ENCODE results near the gene LRP5.
A peak's percentile ranks its signal among the peaks of the same experiment; 100 is the strongest.
"Not testable (repeated sequence)": the region's sequence is repeated elsewhere in the genome, so short reads cannot be mapped to it uniquely, and the experiment has no call there.

LRP5 gene

DNA sequence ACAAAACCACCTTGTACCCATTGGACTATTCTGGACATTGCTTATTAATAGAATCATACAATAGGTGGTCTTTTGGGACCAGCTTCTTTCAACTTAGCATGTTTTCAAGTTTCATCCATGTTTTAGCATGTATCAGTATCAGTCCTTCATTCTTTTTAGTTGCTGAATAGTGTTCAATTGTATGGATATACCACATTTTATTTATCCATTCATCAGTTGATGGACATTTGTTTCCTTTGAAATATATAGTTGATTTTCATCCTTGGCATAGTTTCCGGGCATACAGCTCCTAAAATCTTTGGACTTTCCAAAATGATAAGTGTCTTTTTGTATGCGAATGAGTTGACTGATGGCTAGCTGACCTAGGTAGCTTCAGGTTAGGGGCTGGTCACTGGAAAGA, 160.4 kb downstream of the LRP5 start:
- H3K9me3 ChIP-seq (ENCODE audit: control insufficient read depth, low read length), result no peaks in the 10 kb centered on the region
- H3K9ac ChIP-seq (ENCODE audit: low read length), result no peak overlapping the region
- DNase-seq (ENCODE audit: low read depth), result no peak
- H3K27me3 ChIP-seq (replicated peaks; ENCODE audit: control insufficient read depth, insufficient read depth, low read length), result no peaks in the 10 kb centered on the region
- H3K4me3 ChIP-seq (ENCODE audit: low read length), result no peak overlapping the region
- H3K36me3 ChIP-seq (ENCODE audit: control insufficient read depth, insufficient read depth, low read length, severe bottlenecking), result no peaks in the 10 kb centered on the region
- H3K4me1 ChIP-seq (ENCODE audit: control insufficient read depth, insufficient read depth, low read length), result peaks cover 34% of the 10 kb centered on the region

DNA sequence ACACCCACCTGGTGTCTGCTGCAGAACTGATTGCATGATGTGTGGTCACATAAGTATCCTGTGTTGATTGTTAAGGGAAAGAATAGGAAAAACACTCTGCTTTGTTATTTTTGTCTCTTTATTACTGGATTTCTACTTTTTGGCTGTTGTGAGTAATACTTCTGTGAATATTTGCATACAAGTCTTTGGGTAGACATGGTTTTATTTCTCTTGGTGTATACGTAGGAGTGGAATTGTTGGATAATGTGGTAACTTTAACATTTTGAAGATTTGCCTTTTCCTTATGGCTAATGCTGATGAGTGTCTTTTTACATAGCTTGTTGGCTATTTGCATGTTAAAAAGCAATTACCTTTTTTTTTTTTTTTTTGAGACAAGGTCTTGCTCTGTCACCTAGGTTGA, 161.3 kb downstream of the LRP5 start:
- no peaks in the 10 kb centered on the region for H3K9me3 ChIP-seq (ENCODE audit: control insufficient read depth, low read length)
- no peaks in the 10 kb centered on the region for H3K27me3 ChIP-seq (replicated peaks; ENCODE audit: control insufficient read depth, insufficient read depth, low read length)
- no peak for DNase-seq (ENCODE audit: low read depth)
- no peak overlapping the region for H3K9ac ChIP-seq (ENCODE audit: low read length)
- no peak overlapping the region for H3K4me3 ChIP-seq (ENCODE audit: low read length)
- H3K36me3 ChIP-seq (ENCODE audit: control insufficient read depth, insufficient read depth, low read length, severe bottlenecking), result no peaks in the 10 kb centered on the region
- peaks cover 33% of the 10 kb centered on the region for H3K4me1 ChIP-seq (ENCODE audit: control insufficient read depth, insufficient read depth, low read length)

DNA sequence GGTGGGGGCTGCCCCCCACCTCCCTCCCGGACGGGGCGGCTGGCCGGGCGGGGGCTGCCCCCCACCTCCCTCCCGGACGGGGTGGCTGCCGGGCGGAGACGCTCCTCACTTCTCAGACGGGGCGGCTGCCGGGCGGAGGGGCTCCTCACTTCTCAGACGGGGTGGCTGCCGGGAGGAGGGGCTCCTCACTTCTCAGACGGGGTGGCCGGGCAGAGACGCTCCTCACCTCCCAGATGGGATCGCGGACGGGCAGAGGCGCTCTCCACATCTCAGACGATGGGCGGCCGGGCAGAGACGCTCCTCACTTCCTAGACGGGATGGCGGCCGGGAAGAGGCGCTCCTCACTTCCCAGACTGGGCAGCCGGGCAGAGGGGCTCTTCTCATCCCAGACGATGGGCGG, 163.2 kb downstream of the LRP5 start:
- H3K27me3 ChIP-seq (replicated peaks; ENCODE audit: control insufficient read depth, insufficient read depth, low read length); H3K36me3 ChIP-seq (ENCODE audit: control insufficient read depth, insufficient read depth, low read length, severe bottlenecking); H3K9me3 ChIP-seq (ENCODE audit: control insufficient read depth, low read length); DNase-seq (ENCODE audit: low read depth); H3K9ac ChIP-seq (ENCODE audit: low read length); H3K4me3 ChIP-seq (ENCODE audit: low read length): not testable (repeated sequence)
- peaks cover 18% of the 10 kb centered on the region for H3K4me1 ChIP-seq (ENCODE audit: control insufficient read depth, insufficient read depth, low read length)

DNA sequence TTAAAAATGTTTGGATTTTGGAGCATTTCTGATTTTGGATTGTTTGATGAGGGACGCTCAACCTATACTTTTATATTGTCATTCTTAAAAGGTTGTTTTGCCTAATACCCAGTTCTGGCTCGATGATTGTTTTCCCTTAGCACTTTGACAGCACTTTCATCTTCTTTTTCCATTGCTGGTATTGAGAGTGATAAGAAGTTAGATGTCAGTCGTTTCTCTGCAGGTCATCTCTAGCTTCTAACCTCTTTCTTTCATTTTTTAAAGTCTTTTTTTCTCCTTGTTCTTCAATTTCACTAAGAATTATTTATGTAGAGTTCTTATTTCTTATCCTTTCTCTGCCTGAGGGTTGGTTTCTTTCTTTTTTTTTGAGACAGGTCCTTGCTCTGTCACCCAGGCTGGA, 167.0 kb downstream of the LRP5 start:
- Histone ChIP-seq H3K27me3 (replicated peaks; ENCODE audit: control insufficient read depth, insufficient read depth, low read length) (no peaks in the 10 kb centered on the region), H3K4me3 (ENCODE audit: low read length) (no peak overlapping the region), H3K36me3 (ENCODE audit: control insufficient read depth, insufficient read depth, low read length, severe bottlenecking) (peaks cover 3% of the 10 kb centered on the region), H3K9ac (ENCODE audit: low read length) (no peak overlapping the region), H3K9me3 (ENCODE audit: control insufficient read depth, low read length) (no peaks in the 10 kb centered on the region), H3K4me1 (ENCODE audit: control insufficient read depth, insufficient read depth, low read length) (peaks cover 17% of the 10 kb centered on the region)
- no peak for DNase-seq (ENCODE audit: low read depth)

DNA sequence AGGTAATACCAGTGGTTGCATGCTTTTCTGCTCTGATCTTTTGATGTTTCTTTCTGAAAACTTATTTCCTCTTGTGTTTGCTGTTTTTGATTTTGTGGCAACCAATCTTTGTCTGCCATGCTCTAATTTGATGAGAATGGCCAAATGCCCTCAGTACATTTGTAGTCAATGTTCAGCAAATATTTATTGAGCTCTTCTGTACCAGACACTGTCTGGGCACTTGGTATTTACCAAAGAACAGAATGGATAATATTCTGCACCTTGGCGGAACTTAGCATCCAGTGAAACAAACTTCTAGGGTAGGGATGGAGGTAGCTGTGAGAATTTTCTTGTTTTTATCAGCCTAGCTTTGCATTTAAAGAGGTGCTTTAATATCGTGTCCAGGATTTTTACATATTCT, 167.8 kb downstream of the LRP5 start:
- Histone ChIP-seq H3K9ac (ENCODE audit: low read length) (no peak overlapping the region), H3K27me3 (replicated peaks; ENCODE audit: control insufficient read depth, insufficient read depth, low read length) (no peaks in the 10 kb centered on the region), H3K9me3 (ENCODE audit: control insufficient read depth, low read length) (no peaks in the 10 kb centered on the region), H3K36me3 (ENCODE audit: control insufficient read depth, insufficient read depth, low read length, severe bottlenecking) (peaks cover 3% of the 10 kb centered on the region), H3K4me3 (ENCODE audit: low read length) (no peak overlapping the region), H3K4me1 (ENCODE audit: control insufficient read depth, insufficient read depth, low read length) (peaks cover 17% of the 10 kb centered on the region)
- no peak for DNase-seq (ENCODE audit: low read depth)

DNA sequence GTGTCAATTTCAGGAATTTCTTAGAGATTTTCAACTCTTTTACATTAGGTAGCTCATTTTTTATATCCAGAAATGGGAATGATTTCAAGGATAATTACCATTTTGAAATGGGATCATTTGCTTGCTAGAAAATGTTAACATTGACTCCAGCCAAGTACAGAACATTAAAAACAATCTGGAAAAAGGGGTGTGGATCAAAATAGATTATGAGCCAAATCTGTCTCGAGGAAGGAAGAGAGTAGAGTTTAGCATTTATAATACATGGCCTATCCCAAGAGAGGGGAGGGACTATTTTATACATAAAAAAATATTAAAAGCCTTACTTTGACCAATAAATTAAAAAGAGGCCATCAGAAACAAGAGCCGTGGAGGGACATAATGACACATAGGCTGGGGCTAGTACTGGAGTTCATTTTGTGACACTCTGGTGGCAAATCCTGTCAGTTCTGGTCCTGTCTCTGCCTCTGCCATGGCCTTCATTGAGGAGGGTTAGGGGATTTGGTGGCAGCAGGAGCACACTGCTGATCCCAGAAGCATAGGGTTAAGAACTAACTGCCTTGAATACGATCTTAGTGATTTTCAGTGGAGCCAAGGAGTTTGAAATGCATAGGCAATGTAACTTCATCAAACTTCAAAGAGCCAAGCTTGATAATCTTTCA, 168.6 kb downstream of the LRP5 start:
- no peak overlapping the region for H3K9ac ChIP-seq (ENCODE audit: low read length)
- H3K4me3 ChIP-seq (ENCODE audit: low read length), result peak overlapping the region; percentile 19
- H3K4me1 ChIP-seq (ENCODE audit: control insufficient read depth, insufficient read depth, low read length), result peaks cover 17% of the 10 kb centered on the region
- no peak for DNase-seq (ENCODE audit: low read depth)
- H3K9me3 ChIP-seq (ENCODE audit: control insufficient read depth, low read length), result no peaks in the 10 kb centered on the region
- H3K27me3 ChIP-seq (replicated peaks; ENCODE audit: control insufficient read depth, insufficient read depth, low read length), result no peaks in the 10 kb centered on the region
- H3K36me3 ChIP-seq (ENCODE audit: control insufficient read depth, insufficient read depth, low read length, severe bottlenecking), result peaks cover 3% of the 10 kb centered on the region

DNA sequence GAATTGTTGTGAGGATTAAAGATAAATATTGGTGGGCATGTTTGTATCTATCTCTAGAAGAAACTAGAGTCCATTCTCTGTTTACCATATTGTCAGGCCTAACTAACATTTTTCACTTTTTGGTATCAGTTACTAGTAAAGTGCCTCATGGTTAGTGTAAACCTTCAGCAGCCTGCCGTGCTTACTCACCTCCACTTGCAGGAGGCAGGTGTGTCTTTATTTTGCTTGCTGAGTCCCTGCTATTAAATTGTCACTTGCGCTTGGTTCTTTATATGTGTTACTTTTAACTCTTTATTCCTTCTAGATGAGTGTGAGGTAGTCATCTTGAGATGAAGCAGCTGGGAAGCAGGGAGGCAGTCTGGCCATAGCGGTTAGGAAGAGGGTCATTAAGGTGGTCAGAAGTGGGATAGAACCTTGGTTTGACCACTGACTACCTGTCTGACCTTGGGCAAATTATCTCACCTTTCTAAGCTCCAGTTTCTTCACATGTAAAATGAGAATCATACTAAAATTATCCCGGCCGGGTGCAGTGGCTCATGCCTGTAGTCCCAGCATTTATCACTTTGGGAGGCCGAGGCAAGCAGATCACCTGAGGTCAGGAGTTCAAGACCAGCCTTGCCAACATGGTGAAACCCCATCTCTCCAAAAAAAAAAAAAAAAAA, 169.3 kb downstream of the LRP5 start:
- H3K4me3 ChIP-seq (ENCODE audit: low read length), result no peak overlapping the region
- peaks cover 17% of the 10 kb centered on the region for H3K4me1 ChIP-seq (ENCODE audit: control insufficient read depth, insufficient read depth, low read length)
- DNase-seq (ENCODE audit: low read depth), result no peak
- H3K36me3 ChIP-seq (ENCODE audit: control insufficient read depth, insufficient read depth, low read length, severe bottlenecking), result peaks cover 3% of the 10 kb centered on the region
- no peak overlapping the region for H3K9ac ChIP-seq (ENCODE audit: low read length)
- H3K27me3 ChIP-seq (replicated peaks; ENCODE audit: control insufficient read depth, insufficient read depth, low read length), result no peaks in the 10 kb centered on the region
- H3K9me3 ChIP-seq (ENCODE audit: control insufficient read depth, low read length), result no peaks in the 10 kb centered on the region

DNA sequence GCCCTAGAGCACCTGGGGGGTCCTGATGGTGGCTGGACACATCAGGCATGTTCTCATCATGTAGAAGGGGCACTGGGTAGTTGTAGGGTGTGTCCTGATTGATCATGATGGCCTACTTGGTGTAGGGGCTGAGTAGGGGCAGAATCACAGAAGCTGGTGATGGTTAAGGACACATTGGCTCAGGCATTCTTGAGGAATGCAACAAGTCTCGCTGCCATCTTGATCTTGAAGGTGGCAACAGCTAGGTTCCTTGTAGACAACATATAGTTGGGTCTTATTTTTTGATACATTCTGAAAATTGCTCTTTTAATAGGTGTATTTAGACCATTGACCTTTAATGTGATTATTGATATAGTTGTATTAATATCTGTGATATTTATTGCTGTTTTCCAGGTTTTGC, 176.2 kb downstream of the LRP5 start:
- H3K4me1 ChIP-seq (ENCODE audit: control insufficient read depth, insufficient read depth, low read length), result no peaks in the 10 kb centered on the region
- H3K27me3 ChIP-seq (replicated peaks; ENCODE audit: control insufficient read depth, insufficient read depth, low read length), result no peaks in the 10 kb centered on the region
- DNase-seq (ENCODE audit: low read depth), result no peak
- no peak overlapping the region for H3K4me3 ChIP-seq (ENCODE audit: low read length)
- H3K9me3 ChIP-seq (ENCODE audit: control insufficient read depth, low read length), result no peaks in the 10 kb centered on the region
- no peaks in the 10 kb centered on the region for H3K36me3 ChIP-seq (ENCODE audit: control insufficient read depth, insufficient read depth, low read length, severe bottlenecking)
- H3K9ac ChIP-seq (ENCODE audit: low read length), result no peak overlapping the region

DNA sequence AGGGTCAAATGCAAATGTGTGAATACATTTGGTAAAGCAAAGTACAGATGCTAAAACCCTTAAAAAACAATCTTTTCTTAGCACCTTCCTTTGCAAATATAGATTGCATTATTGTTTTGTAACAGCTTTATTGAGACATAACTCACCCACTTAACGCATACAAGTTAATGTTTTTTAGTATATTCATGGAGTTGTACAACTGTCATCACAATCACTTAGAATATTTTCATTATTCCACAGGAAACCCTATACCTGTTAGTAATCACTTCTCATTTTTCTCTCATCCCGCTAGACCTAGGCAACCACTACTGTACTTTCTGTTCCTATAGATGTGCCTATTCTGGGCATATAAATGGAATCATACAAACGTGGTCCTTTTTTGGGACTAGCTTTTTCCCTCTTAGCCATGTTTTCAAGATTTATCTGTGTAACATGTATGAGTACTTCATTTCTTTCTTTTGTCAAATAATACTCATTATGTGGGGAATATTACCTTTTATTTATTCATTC, 182.9 kb downstream of the LRP5 start:
- Histone ChIP-seq H3K4me3 (ENCODE audit: low read length) (no peak overlapping the region), H3K9ac (ENCODE audit: low read length) (no peak overlapping the region), H3K4me1 (ENCODE audit: control insufficient read depth, insufficient read depth, low read length) (peaks cover 18% of the 10 kb centered on the region), H3K27me3 (replicated peaks; ENCODE audit: control insufficient read depth, insufficient read depth, low read length) (no peaks in the 10 kb centered on the region), H3K9me3 (ENCODE audit: control insufficient read depth, low read length) (no peaks in the 10 kb centered on the region), H3K36me3 (ENCODE audit: control insufficient read depth, insufficient read depth, low read length, severe bottlenecking) (no peaks in the 10 kb centered on the region)
- no peak for DNase-seq (ENCODE audit: low read depth)

DNA sequence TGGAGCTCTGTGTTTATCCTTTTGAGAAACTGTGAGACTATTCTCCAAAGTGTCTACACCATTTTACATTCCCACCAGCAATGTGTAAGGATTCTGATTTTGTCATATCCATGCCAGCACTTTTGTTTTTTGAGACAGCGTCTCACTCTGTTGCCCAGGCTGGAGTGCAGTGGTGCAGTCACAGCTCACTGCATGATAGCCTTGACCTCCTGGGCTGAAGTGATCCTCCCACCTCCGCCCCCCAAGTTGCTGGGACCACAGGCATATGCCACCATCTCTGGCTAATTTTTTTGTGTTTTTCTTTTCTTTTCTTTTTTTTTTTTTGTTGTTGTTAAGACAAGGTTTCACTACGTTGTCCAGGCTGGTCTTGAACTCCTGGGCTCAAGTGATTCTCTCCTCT, 183.5 kb downstream of the LRP5 start:
- DNase-seq (ENCODE audit: low read depth), result no peak
- Histone ChIP-seq H3K27me3 (replicated peaks; ENCODE audit: control insufficient read depth, insufficient read depth, low read length) (no peaks in the 10 kb centered on the region), H3K4me1 (ENCODE audit: control insufficient read depth, insufficient read depth, low read length) (peaks cover 18% of the 10 kb centered on the region)

DNA sequence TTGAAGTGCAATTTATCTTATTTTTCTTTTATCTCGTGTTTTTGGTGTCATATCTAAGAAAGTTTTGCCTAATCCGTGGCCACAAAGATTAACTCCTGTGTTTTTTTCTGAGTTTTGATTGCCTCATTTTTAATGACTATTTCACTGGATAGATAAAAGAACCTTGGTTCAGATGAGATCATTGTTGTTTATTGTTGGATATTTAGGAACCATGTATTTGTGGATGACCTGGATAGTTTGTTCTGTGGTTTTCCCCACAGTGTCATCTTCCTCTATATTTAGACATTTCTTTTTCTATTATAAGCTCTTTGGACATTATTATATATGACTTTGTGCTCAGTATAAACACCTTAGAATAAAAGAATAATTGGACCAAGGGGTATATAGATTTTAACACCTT, 185.4 kb downstream of the LRP5 start:
- Histone ChIP-seq H3K27me3 (replicated peaks; ENCODE audit: control insufficient read depth, insufficient read depth, low read length) (no peaks in the 10 kb centered on the region), H3K4me3 (ENCODE audit: low read length) (no peak overlapping the region), H3K9ac (ENCODE audit: low read length) (no peak overlapping the region), H3K4me1 (ENCODE audit: control insufficient read depth, insufficient read depth, low read length) (peaks cover 18% of the 10 kb centered on the region), H3K9me3 (ENCODE audit: control insufficient read depth, low read length) (no peaks in the 10 kb centered on the region), H3K36me3 (ENCODE audit: control insufficient read depth, insufficient read depth, low read length, severe bottlenecking) (no peaks in the 10 kb centered on the region)
- no peak for DNase-seq (ENCODE audit: low read depth)

More for the DNA sequence above, 183.5 kb downstream of the LRP5 start:
- no peak overlapping the region for H3K4me3 ChIP-seq (ENCODE audit: low read length)
- no peaks in the 10 kb centered on the region for H3K36me3 ChIP-seq (ENCODE audit: control insufficient read depth, insufficient read depth, low read length, severe bottlenecking)
- H3K9me3 ChIP-seq (ENCODE audit: control insufficient read depth, low read length), result no peaks in the 10 kb centered on the region
- H3K9ac ChIP-seq (ENCODE audit: low read length), result no peak overlapping the region

Measured in adipocyte (in vitro differentiated cells).